Nephron (organoid): ENCODE measurements around the gene CNTNAP2.

ENCODE experiments used
- H3K27ac Mint-ChIP-seq, 3 experiments: 2 replicates each; pipeline ENCODE4 v1.8.0; 2020; ENCODE audit warnings: mixed read lengths in 3 of 3, mild to moderate bottlenecking in 2 of 3, moderate library complexity in 1 of 3
- H3K27me3 Mint-ChIP-seq: 2 replicates; pipeline ENCODE4 v1.8.0; 2021; ENCODE audit warnings: low read depth, mild to moderate bottlenecking, moderate library complexity, mixed read lengths
- H3K36me3 Mint-ChIP-seq: 2 replicates; pipeline ENCODE4 v1.8.0; 2020; ENCODE audit warnings: low read depth, mixed read lengths
- H3K4me1 Mint-ChIP-seq: 2 replicates; pipeline ENCODE4 v1.8.0; 2020; ENCODE audit warnings: mixed read lengths
- H3K4me3 Mint-ChIP-seq, 3 experiments: 2 replicates each; pipeline ENCODE4 v1.8.0; 2020; ENCODE audit warnings: mild to moderate bottlenecking in 3 of 3, mixed read lengths in 3 of 3, moderate library complexity in 2 of 3
- H3K9me3 Mint-ChIP-seq: 2 replicates; pipeline ENCODE4 v1.8.0; 2020; ENCODE audit warnings: mixed read lengths
- TF ChIP-seq, protein P1 (sequence below), 3 experiments: fragments of 200-600 bp; sonication (generic); IDR thresholded peaks; one replicate each; pipeline ENCODE4 v1.5.0; 2021; ENCODE audit warnings: antibody characterized with exemption in 3 of 3; ENCODE audit not compliant: unreplicated experiment in 3 of 3

Gene CNTNAP2

DNA sequence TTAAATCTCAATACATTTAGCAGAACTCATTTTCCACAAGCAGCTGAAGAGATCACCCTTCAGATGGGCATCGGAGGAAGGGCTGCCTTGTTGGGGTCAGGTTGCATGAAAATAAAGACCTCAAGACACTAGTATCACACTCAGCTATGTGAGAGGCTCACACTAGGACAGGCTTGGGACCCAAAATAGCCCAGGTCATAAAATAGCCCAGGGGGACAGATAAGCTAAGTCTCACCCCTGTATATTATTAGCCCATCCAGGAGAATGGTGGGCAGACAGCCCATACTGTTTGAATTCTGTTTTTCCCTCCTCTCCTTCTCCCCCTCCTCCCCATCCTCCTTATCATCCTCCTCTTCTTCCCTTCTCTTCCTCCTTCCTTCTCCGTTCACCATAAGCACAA lies 2058.9 kb downstream of the CNTNAP2 start:
- Mint-ChIP-seq H3K27me3 (no peaks in the 10 kb centered on the region), H3K36me3 (no peaks in the 10 kb centered on the region)
- TF ChIP-seq, protein P1, sequence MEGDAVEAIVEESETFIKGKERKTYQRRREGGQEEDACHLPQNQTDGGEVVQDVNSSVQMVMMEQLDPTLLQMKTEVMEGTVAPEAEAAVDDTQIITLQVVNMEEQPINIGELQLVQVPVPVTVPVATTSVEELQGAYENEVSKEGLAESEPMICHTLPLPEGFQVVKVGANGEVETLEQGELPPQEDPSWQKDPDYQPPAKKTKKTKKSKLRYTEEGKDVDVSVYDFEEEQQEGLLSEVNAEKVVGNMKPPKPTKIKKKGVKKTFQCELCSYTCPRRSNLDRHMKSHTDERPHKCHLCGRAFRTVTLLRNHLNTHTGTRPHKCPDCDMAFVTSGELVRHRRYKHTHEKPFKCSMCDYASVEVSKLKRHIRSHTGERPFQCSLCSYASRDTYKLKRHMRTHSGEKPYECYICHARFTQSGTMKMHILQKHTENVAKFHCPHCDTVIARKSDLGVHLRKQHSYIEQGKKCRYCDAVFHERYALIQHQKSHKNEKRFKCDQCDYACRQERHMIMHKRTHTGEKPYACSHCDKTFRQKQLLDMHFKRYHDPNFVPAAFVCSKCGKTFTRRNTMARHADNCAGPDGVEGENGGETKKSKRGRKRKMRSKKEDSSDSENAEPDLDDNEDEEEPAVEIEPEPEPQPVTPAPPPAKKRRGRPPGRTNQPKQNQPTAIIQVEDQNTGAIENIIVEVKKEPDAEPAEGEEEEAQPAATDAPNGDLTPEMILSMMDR (IDR thresholded peaks at IDR 0.05; ENCODE audit: unreplicated experiment in 3 of 3): no peak

DNA sequence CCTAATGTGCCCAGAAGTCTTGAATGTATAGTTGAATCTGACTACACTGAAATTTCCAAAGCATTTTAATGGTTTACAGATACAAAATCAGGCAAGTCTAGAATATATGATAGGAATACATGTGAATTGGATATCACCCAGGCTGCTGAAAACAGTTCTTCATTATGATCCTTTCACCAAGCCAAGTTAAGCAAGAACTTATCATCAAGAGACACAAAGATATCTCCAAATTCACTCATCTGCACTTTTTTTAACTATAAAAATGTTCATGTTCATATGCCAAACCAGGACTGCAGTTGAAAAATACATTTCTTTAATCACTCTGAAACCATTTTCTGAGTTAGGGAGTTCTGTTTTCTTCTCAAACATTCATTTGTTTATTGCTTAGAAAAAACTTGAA lies 2061.4 kb downstream of the CNTNAP2 start:
- Mint-ChIP-seq H3K4me1 (peaks cover 28% of the 10 kb centered on the region), H3K27me3 (no peaks in the 10 kb centered on the region), H3K4me3 (no peak overlapping the region), H3K9me3 (no peaks in the 10 kb centered on the region), H3K27ac (peak overlapping the region in 1 of 3 experiments; percentile 87), H3K36me3 (no peaks in the 10 kb centered on the region)
- TF ChIP-seq, protein P1 (IDR thresholded peaks at IDR 0.05; ENCODE audit: unreplicated experiment in 3 of 3): no peak

More for the DNA sequence above, 2058.9 kb downstream of the CNTNAP2 start:
- Mint-ChIP-seq H3K4me1 (peaks cover 13% of the 10 kb centered on the region), H3K27ac (no peak overlapping the region), H3K9me3 (no peaks in the 10 kb centered on the region), H3K4me3 (no peak overlapping the region)

DNA sequence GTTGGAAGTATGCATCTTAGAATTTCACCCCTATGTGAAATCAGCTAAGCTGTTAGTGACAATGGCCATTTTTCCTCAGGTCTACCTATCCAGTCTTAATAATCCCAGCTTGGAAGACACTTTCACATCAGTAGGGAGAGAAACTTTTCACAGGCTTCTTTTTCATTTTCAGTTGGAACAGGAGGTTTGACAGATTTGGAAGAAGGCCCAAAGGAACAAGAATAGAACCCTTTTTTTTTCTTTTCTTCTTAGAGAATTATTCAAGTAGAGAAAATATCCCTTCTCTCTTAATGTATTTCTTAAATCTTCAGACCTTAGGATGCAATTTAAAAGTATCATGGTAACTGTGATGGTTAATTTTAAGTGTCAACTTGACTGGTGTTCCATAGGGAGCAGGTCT lies 2063.5 kb downstream of the CNTNAP2 start:
- Mint-ChIP-seq H3K4me1 (peaks cover 33% of the 10 kb centered on the region), H3K27me3 (no peaks in the 10 kb centered on the region), H3K9me3 (no peaks in the 10 kb centered on the region)

DNA sequence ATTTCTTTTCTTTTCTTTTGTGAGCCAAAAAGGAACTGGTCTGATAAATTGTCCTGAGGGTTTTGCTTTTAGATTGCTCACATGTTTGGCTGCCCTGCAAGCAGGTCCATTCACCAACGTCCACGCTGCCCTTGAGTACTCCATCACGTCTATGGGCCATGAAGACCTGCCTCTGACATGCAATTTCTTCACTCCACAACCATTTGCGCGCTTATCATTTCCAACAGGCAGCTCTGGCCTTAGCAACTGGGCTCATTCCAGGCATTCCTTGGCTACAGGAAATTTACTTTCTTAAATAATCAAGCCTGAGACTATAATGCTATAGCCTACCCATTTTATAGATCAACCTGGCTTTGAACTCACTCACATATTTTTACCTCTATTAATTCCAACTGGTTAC lies 2065.7 kb downstream of the CNTNAP2 start:
- Mint-ChIP-seq H3K27ac (peak overlapping the region in 2 of 3 experiments; percentile 36 to 83), H3K27me3 (no peaks in the 10 kb centered on the region), H3K36me3 (no peaks in the 10 kb centered on the region), H3K4me3 (peak overlapping the region in 1 of 3 experiments; percentile 20), H3K9me3 (no peaks in the 10 kb centered on the region), H3K4me1 (peaks cover 42% of the 10 kb centered on the region)
- TF ChIP-seq, protein P1 (IDR thresholded peaks at IDR 0.05; ENCODE audit: unreplicated experiment in 3 of 3): no peak

More for the DNA sequence above, 2063.5 kb downstream of the CNTNAP2 start:
- TF ChIP-seq, protein P1 (IDR thresholded peaks at IDR 0.05; ENCODE audit: unreplicated experiment in 3 of 3): no peak
- H3K36me3 Mint-ChIP-seq: no peaks in the 10 kb centered on the region
- no peak overlapping the region for H3K4me3 Mint-ChIP-seq
- H3K27ac Mint-ChIP-seq: peak overlapping the region in 1 of 3 experiments; percentile 84

DNA sequence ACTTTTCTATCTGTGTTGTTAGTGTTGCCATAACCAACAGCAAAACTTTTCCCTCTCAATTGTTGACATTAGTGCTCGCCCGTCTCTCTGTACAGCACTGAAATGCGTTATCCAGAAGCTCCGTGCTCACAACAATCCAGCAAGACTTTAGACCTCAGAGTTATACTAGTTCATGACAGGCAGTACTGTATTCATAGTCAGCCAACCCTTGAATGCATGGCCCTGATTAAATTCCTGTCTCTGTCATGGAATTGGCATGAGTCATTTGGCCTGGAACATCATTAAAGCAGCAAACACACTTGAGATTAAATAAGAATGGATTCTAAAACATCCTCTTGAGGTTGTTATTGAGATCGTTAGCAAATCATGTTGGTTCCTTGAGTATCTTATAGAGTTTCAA lies 2068.4 kb downstream of the CNTNAP2 start:
- no peaks in the 10 kb centered on the region for H3K27me3 Mint-ChIP-seq
- TF ChIP-seq, protein P1 (IDR thresholded peaks at IDR 0.05; ENCODE audit: unreplicated experiment in 3 of 3): no peak

DNA sequence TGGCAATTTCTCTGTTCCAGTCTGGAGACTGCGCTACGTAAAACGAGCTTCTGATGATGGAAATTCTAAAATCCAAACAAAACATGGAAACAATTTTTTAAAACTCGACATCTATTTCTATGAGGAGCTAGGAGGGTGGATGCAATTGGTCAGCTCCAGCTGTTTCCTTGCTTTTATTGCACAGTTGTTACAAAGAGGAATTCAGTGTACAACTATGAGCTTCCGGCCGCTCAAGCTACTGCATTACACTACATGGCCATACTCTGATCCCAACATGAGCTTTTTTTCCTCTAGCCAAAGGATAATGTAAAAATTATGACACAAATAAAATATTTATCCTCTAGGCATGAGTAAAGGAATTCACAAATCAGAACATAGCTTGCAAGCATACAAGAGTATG lies 2070.9 kb downstream of the CNTNAP2 start:
- Mint-ChIP-seq H3K27ac (no peak overlapping the region), H3K27me3 (no peaks in the 10 kb centered on the region), H3K36me3 (no peaks in the 10 kb centered on the region), H3K4me1 (peaks cover 19% of the 10 kb centered on the region), H3K4me3 (no peak overlapping the region), H3K9me3 (no peaks in the 10 kb centered on the region)
- TF ChIP-seq, protein P1 (IDR thresholded peaks at IDR 0.05; ENCODE audit: unreplicated experiment in 3 of 3): no peak

More for the DNA sequence above, 2068.4 kb downstream of the CNTNAP2 start:
- peak overlapping the region in 1 of 3 experiments; percentile 62 for H3K27ac Mint-ChIP-seq
- H3K36me3 Mint-ChIP-seq: no peaks in the 10 kb centered on the region
- H3K9me3 Mint-ChIP-seq: no peaks in the 10 kb centered on the region
- H3K4me1 Mint-ChIP-seq: peaks cover 38% of the 10 kb centered on the region
- no peak overlapping the region for H3K4me3 Mint-ChIP-seq
